Endothelial cell of umbilical vein (primary cell): ENCODE data around the gene TIMM10B. TPM values are rescaled to one million over a fixed set of nuclear protein-coding genes. Genes with fewer than 3 reads are reported as not detected.

ENCODE experiments used
- BruUV-seq: library from RNA; stranded (reverse); fragments of 400-500 nt; replicated peaks from 2 replicates; lab custom pipeline; 2021; lab: Mats Ljungman, UMichigan
- CTCF ChIA-PET: fragments of 300-600, 350-600 bp; sonication (Branson Sonifier 250); formaldehyde crosslinking; loops from one replicate; lab custom pipeline; 2021; ENCODE audit warnings: antibody characterized with exemption, inconsistent platforms; lab: Charles Lee
- POLR2A ChIA-PET: fragments of 300-600, 350-600 bp; sonication (Branson Sonifier 250); formaldehyde crosslinking; loops from one replicate; lab custom pipeline; 2021; ENCODE audit warnings: antibody characterized with exemption, inconsistent platforms; lab: Charles Lee
- DNase-seq: peaks from one replicate; pipeline ENCODE4 v3.0.0-alpha.2; 2011; ENCODE audit warnings: low read depth, low spot score
- FAIRE-seq: peaks from 2 replicates; lab custom pipeline; 2011; peaks lifted over from hg19 to GRCh38; lab: Jason Lieb, UNC
- H2AFZ ChIP-seq: 2 replicates; pipeline ENCODE4 v1.6.0; 2012; ENCODE audit warnings: low read depth, low read length, control low read depth, inconsistent platforms
- H3K27ac ChIP-seq: 2 replicates; pipeline ENCODE4 v1.5.1; 2011; ENCODE audit warnings: low read depth, mild to moderate bottlenecking, control low read depth, low read length, moderate library complexity; ENCODE audit not compliant: insufficient read depth
- H3K27me3 ChIP-seq, 2 experiments: 2 replicates each; pipeline versions ENCODE4 v1.6.0 to v1.6.1; 2011; ENCODE audit warnings: low read length in 2 of 2, mixed read lengths in 1 of 2; ENCODE audit not compliant: control insufficient read depth in 2 of 2, insufficient read depth in 2 of 2
- H3K36me3 ChIP-seq, 2 experiments: 2 replicates in 1 of 2; 3 replicates in 1 of 2; pipeline ENCODE4 v1.5.1; 2011; ENCODE audit warnings: low read length in 2 of 2, mild to moderate bottlenecking in 1 of 2, moderate library complexity in 1 of 2; ENCODE audit not compliant: control insufficient read depth in 2 of 2, insufficient read depth in 2 of 2; ENCODE audit errors: extremely low read depth in 1 of 2
- H3K4me1 ChIP-seq: 3 replicates; pipeline ENCODE4 v1.5.1; 2011; ENCODE audit warnings: mild to moderate bottlenecking, low read length; ENCODE audit not compliant: control insufficient read depth, insufficient read depth; ENCODE audit errors: extremely low read depth
- H3K4me2 ChIP-seq: 2 replicates; pipeline ENCODE4 v1.6.1; 2011; ENCODE audit warnings: low read length, control low read depth, mixed read lengths; ENCODE audit not compliant: insufficient read depth
- H3K4me3 ChIP-seq, 3 experiments: fragments of 200-600 bp in 1 of 3; sonication (generic), shearing (Covaris generic) in 1 of 3; replicated peaks in 1 of 3; 2 replicates each; pipeline ENCODE4 v1.5.1; 2011 to 2016; ENCODE audit warnings: control low read depth in 3 of 3, low read length in 3 of 3, mild to moderate bottlenecking in 2 of 3, inconsistent platforms in 1 of 3, low read depth in 1 of 3, moderate library complexity in 1 of 3; ENCODE audit not compliant: insufficient read depth in 1 of 3
- H3K79me2 ChIP-seq: 2 replicates; pipeline ENCODE4 v1.6.0; 2012; ENCODE audit warnings: low read length, inconsistent platforms; ENCODE audit not compliant: control insufficient read depth, insufficient read depth
- H3K9ac ChIP-seq: replicated peaks from 2 replicates; pipeline ENCODE3; 2011; ENCODE audit warnings: low read length, control low read depth; ENCODE audit not compliant: insufficient read depth; ENCODE audit errors: extremely low read depth
- H3K9me1 ChIP-seq: replicated peaks from 3 replicates; pipeline ENCODE4 v1.6.0; 2011; ENCODE audit warnings: mild to moderate bottlenecking, low read length; ENCODE audit not compliant: control insufficient read depth, insufficient read depth; ENCODE audit errors: extremely low read depth
- H3K9me3 ChIP-seq: replicated peaks from 2 replicates; pipeline ENCODE4 v1.5.1; 2012; ENCODE audit warnings: low read length, inconsistent platforms; ENCODE audit not compliant: control insufficient read depth, insufficient read depth
- H4K20me1 ChIP-seq: replicated peaks from 2 replicates; pipeline ENCODE3; 2011; ENCODE audit warnings: mild to moderate bottlenecking, low read length; ENCODE audit not compliant: control insufficient read depth, insufficient read depth; ENCODE audit errors: extremely low read depth
- FOS ChIP-seq: IDR thresholded peaks from 2 replicates; pipeline ENCODE4 v1.6.1; 2011; ENCODE audit warnings: mild to moderate bottlenecking, low read length, moderate library complexity, borderline replicate concordance; ENCODE audit not compliant: insufficient read depth
- GATA2 ChIP-seq: IDR thresholded peaks from 2 replicates; pipeline ENCODE4 v1.7.0; 2011; ENCODE audit warnings: low read depth, mild to moderate bottlenecking, moderate library complexity, mixed read lengths, low read length; ENCODE audit not compliant: insufficient read length, insufficient read depth
- MYC ChIP-seq: IDR thresholded peaks from one replicate; pipeline ENCODE4 v1.6.1; 2011; ENCODE audit warnings: mild to moderate bottlenecking, low read depth, low read length
- POLR2A ChIP-seq: IDR thresholded peaks from 2 replicates; pipeline ENCODE4 v1.6.1; 2012; ENCODE audit warnings: low read depth, mild to moderate bottlenecking, control low read depth, low read length
- POLR2AphosphoS5 ChIP-seq: IDR thresholded peaks from 2 replicates; pipeline ENCODE4 v1.6.1; 2012; ENCODE audit warnings: low read depth, mild to moderate bottlenecking, control low read depth, low read length, moderate library complexity; ENCODE audit not compliant: insufficient read depth
- dilution Hi-C: fragments of 300-500 bp; cut with MboI; formaldehyde crosslinking; loops from one replicate; pipeline ENCODE4 v1.15.0; 2019; ENCODE audit warnings: low sequenced_read_pairs; ENCODE audit not compliant: extremely low pct_ligation_motif_present
- intact Hi-C: fragments of 100-400 bp; cut with micrococcal nuclease; formaldehyde crosslinking; loops from one replicate; pipeline ENCODE4 v1.10.0; 2022
- polyA plus RNA-seq, 4 experiments: library from polyadenylated mRNA; depleted of rRNA in 3 of 4; stranded (reverse) in 3 of 4; unstranded in 1 of 4; fragments of >200 nt; gene quantifications; 2 replicates each; pipeline versions ENCODE4 v1.2.1 to v1.2.3, GENCODE V29; 2011 to 2012; ENCODE audit warnings: missing spikeins in 1 of 4
- total RNA-seq: library from RNA; stranded (reverse); gene quantifications from 2 replicates; pipeline ENCODE4 v1.2.3, GENCODE V29; 2021
- TF ChIP-seq, protein P1 (sequence below), 2 donors: IDR thresholded peaks; 1 replicate in 1 of 2; 2 replicates in 1 of 2; pipeline ENCODE4 v1.5.1; 2011; ENCODE audit warnings: low read length in 2 of 2, mild to moderate bottlenecking in 2 of 2, moderate library complexity in 2 of 2, control low read depth in 1 of 2, inconsistent platforms in 1 of 2, low read depth in 1 of 2; ENCODE audit not compliant: insufficient read depth in 1 of 2; ENCODE audit errors: extremely low read depth in 1 of 2
- TF ChIP-seq, protein P2 (sequence below): IDR thresholded peaks from 2 replicates; pipeline ENCODE4 v1.6.1; 2011; ENCODE audit not compliant: insufficient read depth, insufficient read length

TIMM10B gene
- total and polyA plus RNA-seq, 2 donors (not counting 3 experiments of a cell fraction or from before 2014, with no cell fraction given): 31.3 to 36.5 TPM

DNA sequence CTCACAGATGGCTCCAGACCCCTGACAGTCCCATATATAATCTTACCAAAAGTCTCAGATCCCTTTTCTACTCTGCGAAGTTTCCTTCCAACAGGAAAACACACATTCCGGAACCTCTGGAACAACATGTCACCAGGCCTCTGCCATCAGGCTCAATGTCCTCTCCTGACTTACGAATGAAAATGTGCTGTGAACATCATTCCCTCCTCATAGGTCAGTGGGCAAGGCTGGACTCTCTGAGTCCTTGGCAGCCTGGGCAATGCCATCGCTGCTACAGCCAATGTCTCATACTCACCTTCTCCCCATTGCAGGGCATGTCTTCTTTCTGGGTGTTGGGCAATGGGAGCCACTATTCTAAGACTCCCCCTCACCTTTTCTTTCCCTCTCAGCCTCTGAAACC lies 38.9 kb upstream of the TIMM10B start:
- no peaks in the 10 kb centered on the region for H4K20me1 ChIP-seq
- no peaks in the 10 kb centered on the region for H3K9me1 ChIP-seq
- no peaks in the 10 kb centered on the region for H3K36me3 ChIP-seq
- no peak overlapping the region for H3K27ac ChIP-seq
- DNase-seq (no peak), FAIRE-seq (no peak)
- H3K79me2 ChIP-seq: no peaks in the 10 kb centered on the region
- TF ChIP-seq POLR2AphosphoS5 (no peak), POLR2A (no peak), MYC (no peak), FOS (no peak), GATA2 (no peak)
- TF ChIP-seq, protein P1, sequence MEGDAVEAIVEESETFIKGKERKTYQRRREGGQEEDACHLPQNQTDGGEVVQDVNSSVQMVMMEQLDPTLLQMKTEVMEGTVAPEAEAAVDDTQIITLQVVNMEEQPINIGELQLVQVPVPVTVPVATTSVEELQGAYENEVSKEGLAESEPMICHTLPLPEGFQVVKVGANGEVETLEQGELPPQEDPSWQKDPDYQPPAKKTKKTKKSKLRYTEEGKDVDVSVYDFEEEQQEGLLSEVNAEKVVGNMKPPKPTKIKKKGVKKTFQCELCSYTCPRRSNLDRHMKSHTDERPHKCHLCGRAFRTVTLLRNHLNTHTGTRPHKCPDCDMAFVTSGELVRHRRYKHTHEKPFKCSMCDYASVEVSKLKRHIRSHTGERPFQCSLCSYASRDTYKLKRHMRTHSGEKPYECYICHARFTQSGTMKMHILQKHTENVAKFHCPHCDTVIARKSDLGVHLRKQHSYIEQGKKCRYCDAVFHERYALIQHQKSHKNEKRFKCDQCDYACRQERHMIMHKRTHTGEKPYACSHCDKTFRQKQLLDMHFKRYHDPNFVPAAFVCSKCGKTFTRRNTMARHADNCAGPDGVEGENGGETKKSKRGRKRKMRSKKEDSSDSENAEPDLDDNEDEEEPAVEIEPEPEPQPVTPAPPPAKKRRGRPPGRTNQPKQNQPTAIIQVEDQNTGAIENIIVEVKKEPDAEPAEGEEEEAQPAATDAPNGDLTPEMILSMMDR (IDR thresholded peaks at IDR 0.05; ENCODE audit: extremely low read depth in 1 of 2, insufficient read depth in 1 of 2, low read depth in 1 of 2, low read length in 2 of 2): no peak
- TF ChIP-seq, protein P2, sequence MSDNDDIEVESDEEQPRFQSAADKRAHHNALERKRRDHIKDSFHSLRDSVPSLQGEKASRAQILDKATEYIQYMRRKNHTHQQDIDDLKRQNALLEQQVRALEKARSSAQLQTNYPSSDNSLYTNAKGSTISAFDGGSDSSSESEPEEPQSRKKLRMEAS: no peak
- dilution Hi-C loops: no loop called here
- H3K4me3 ChIP-seq: no peak overlapping the region
- no peak overlapping the region for H2AFZ ChIP-seq
- POLR2A ChIA-PET: no interaction called here
- no peak overlapping the region for H3K9ac ChIP-seq
- no peak overlapping the region for H3K4me2 ChIP-seq
- H3K4me1 ChIP-seq: no peaks in the 10 kb centered on the region
- H3K9me3 ChIP-seq: no peaks in the 10 kb centered on the region
- no peaks in the 10 kb centered on the region for H3K27me3 ChIP-seq
- CTCF ChIA-PET: interaction anchor here (1.4 to 9.9 kb wide), 5 partner anchors 23 to 262 kb away, joined by 3 to 638 read pairs (median 15); partner anchors contain the start of gene APBB1
- no TSS peak for BruUV-seq
- intact Hi-C loops: loop anchor here (2.0 kb wide), 2 partner anchors 30 to 52 kb away; partner anchors contain the start of genes SMPD1 and TRIM3
